Activated CD4-positive, alpha-beta T cell treated with anti-CD3 and anti-CD28 coated beads, Interleukin-2, amount 50 U/mL, for 4 hours (primary cell): ENCODE measurements around the gene SPAG8.

Experiments used
- DNase-seq, 2 experiments: peaks; one replicate each; pipeline ENCODE4 v3.0.0-alpha.2; 2020

Gene SPAG8

DNA sequence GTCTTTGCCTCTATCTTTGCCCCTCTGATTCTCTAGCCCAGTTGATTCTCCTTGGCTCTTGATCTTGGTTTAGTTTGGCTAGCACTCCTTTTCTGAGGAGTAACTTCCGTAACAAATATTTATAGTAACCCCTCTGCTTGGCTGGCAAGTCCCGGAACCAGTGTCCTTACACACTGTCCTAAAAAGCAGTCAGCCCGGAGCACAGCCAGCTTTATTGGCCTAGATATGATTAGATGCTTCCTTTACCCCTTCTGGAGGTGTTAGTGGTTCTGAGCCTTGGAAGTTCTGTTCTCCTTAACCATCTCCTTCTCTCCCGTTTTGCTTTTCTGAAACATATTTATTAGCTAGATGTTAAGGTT lies 41.0 kb downstream of the SPAG8 start:
- no peak for DNase-seq

DNA sequence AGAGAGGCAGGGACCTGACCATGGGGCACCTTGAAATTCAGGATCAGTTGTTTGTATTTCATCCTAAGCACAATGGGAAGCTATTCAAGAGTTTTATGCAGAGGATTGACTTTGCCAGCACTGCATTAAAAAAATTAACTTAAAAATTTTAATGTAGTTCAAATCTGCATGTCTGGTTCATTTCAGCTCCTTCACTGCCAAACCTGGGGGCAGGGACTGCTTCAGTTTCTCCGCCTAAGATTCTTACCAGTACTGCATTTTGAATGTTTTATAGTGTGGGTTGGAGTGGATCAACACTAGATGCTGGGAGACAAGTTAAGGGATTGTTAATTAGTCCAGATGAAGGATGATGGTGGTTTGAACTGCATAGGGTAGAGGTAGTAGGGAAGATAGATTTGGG lies 42.3 kb downstream of the SPAG8 start:
- no peak for DNase-seq

DNA sequence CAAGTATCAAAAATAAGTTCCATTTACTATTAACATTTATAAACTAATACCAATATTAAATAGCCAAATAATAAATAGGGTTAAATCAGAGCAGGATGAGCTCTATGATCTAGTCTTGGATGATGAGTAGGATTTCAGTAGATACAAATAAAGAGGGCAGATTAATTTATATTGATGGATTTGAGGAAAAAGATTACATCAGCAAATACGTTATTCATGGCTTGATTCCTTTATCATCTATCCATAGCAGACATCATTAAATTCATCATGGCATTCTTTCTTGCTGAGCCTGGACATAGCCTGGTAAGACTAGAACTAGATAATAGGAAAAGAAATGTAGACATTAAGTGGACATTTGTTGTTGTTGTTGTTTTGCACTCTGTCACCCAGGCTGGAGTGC lies 44.6 kb downstream of the SPAG8 start:
- no peak for DNase-seq

DNA sequence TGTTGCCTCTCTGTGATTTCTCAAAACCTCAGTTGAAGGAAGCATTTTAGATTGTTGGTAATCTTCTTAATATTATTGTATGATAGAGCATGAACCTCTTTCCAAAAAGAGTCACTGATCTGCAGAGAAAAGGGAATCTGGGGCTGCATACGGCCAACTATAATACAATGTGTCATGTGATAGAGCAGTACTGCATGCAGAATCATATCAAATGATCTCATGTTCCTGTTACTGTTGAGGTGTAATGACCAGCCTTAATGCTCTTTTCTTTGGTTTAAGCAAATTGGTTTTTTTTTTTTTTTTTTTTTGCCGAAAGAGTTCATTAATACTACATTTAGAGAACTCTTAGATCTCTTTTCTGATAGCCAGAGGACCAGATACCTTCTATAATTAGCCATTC lies 45.1 kb downstream of the SPAG8 start:
- DNase-seq = no peak

DNA sequence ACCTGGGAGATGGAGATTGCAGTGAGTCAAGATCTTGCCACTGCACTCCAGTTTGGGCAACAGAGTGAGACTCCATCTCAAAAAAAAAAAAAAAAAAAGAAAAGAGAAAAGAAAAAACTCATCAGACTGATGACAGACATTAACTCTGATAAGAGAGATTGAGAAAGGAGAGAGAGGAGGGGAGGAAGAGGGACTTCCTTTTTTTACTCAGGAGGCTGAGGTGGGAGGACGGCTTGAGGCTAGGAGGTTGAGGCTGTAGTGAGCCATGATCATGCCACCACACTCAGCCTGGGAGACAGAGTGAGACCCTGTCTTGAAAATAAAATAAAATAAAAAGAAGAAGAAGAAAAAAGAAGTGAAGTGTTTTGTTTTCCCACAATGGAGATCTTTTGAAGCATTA lies 48.3 kb downstream of the SPAG8 start:
- no peak for DNase-seq

DNA sequence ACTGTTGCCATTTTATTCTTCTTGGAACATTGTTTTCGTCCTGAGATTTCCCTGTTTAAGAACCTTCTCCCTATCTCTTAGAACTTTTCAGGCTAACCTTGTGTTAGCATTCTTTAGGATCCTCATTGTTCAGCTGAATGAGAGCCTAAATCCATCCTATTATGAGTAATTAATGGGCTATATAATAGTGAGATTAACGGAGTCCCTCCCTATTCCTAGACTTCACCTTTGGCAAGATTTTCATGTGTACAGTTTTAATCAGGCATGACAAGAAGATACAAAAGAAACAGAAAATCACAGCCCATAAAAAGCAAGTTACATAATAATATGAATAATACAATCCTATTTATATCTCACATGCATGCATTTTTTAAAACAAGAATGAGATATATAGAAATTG lies 48.9 kb downstream of the SPAG8 start:
- no peak for DNase-seq

DNA sequence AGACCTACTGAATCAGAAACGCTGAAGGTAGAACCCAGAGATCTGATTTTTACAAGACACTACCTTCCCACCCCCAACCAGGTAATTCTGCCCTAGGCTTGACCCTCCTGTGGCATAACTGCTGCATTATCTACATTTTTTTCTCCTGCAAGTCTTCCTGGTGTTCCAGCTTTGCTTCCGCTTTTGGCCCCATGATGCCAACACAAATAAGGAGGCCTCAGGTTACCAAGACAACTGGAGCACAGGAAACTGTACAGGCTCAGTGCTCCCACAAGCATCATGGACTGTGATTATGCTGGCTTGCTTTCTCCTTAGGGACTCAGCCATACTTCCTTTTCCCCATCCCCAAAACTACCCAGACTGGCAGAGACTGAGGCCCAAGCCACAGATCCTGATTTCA lies 51.4 kb downstream of the SPAG8 start:
- DNase-seq = no peak

DNA sequence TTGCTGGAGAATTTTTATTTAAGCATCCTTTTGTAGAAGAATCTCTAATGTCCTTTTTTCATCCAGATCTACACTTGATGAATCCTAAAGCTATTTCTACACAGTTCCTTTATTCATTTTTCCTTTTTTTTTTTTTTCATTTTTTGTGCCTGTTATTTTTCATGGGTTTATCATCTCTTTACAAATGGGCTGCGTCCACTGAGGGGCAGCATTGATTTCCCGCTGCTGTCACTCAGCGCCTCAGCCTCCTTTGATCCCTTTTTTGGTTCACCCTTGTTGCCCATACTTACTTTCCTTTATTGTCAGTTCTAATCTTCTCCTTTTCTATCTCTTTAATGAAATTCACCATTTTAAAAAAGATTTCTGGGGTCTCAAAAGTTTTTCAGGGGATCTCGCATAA lies 52.3 kb downstream of the SPAG8 start:
- no peak for DNase-seq
